Activated CD4-positive, alpha-beta T cell treated with anti-CD3 and anti-CD28 coated beads, Interleukin-2, Interleukin-6, amounts not matched to agents 100 ng/mL and 50 ng/mL, durations not matched to agents 16 hours and 8 hours (primary cell): ENCODE measurements around the gene C18orf32.
A peak's percentile ranks its signal among the peaks of the same experiment; 100 is the strongest.
"Not testable (repeated sequence)": the region's sequence is repeated elsewhere in the genome, so short reads cannot be mapped to it uniquely, and the experiment has no call there.

Experiments
- DNase-seq: peaks from one replicate; pipeline ENCODE4 v3.0.0-alpha.2; 2020

Gene C18orf32

GRCh38 chr18:49486953-49487710 is at the start of gene C18orf32:
Gene C18orf32, minus strand, starts transcription at chr18:49487234. Its CDS starts 3,486 bp downstream, at chr18:49483748.
- peak; percentile 98 for DNase-seq

GRCh38 chr18:49534846-49535601 is 48.0 kb upstream of the C18orf32 start:
- DNase-seq = no peak

GRCh38 chr18:49531678-49532153 is 44.7 kb upstream of the C18orf32 start:
- DNase-seq = no peak

- DNase-seq = no peak
Measured at GRCh38 chr18:49529596-49529995, 42.6 kb upstream of the C18orf32 start.

GRCh38 chr18:49527631-49528327 is 40.7 kb upstream of the C18orf32 start:
- no peak for DNase-seq

- DNase-seq = no peak
Measured at GRCh38 chr18:49525981-49526380, 38.9 kb upstream of the C18orf32 start.

- no peak for DNase-seq
Measured at GRCh38 chr18:49524951-49525350, 37.9 kb upstream of the C18orf32 start.

- DNase-seq = no peak
Measured at GRCh38 chr18:49524349-49524748, 37.3 kb upstream of the C18orf32 start.

GRCh38 chr18:49523580-49524093 is 36.6 kb upstream of the C18orf32 start:
- DNase-seq = not testable (repeated sequence)

- no peak for DNase-seq
Measured at GRCh38 chr18:49521216-49521835, 34.3 kb upstream of the C18orf32 start.

- no peak for DNase-seq
Measured at GRCh38 chr18:49520661-49521145, 33.7 kb upstream of the C18orf32 start.

- DNase-seq = no peak
Measured at GRCh38 chr18:49519101-49519971, 32.3 kb upstream of the C18orf32 start.

- no peak for DNase-seq
Measured at GRCh38 chr18:49517483-49517882, 30.4 kb upstream of the C18orf32 start.

- DNase-seq = no peak
Measured at GRCh38 chr18:49515516-49515915, 28.5 kb upstream of the C18orf32 start.

GRCh38 chr18:49515003-49515402 is 28.0 kb upstream of the C18orf32 start:
- not testable (repeated sequence) for DNase-seq

- DNase-seq = no peak
Measured at GRCh38 chr18:49514577-49514976, 27.5 kb upstream of the C18orf32 start.

GRCh38 chr18:49512876-49513275 is 25.8 kb upstream of the C18orf32 start:
- DNase-seq = not testable (repeated sequence)

GRCh38 chr18:49510393-49511115 is 23.5 kb upstream of the C18orf32 start:
- peak; percentile 67 for DNase-seq

GRCh38 chr18:49506438-49506837 is 19.4 kb upstream of the C18orf32 start:
- not testable (repeated sequence) for DNase-seq

- no peak for DNase-seq
Measured at GRCh38 chr18:49503931-49504330, 16.9 kb upstream of the C18orf32 start.
